Neural crest cell (in vitro differentiated cells): ENCODE data around the gene KIF24. TPM values are rescaled to one million over a fixed set of nuclear protein-coding genes. Genes with fewer than 3 reads are reported as not detected.

Source experiments
- DNase-seq: peaks from one replicate; pipeline ENCODE4 v3.0.0; 2021; ENCODE audit warnings: low read depth, mixed read lengths, low spot score
- H3K27ac Mint-ChIP-seq: one replicate; pipeline ENCODE4 v1.8.0; 2021; ENCODE audit warnings: mild to moderate bottlenecking, mixed read lengths; ENCODE audit not compliant: unreplicated experiment
- H3K27me3 Mint-ChIP-seq: 2 replicates; pipeline ENCODE4 v1.8.0; 2021; ENCODE audit warnings: low read depth, mild to moderate bottlenecking, mixed read lengths
- H3K36me3 Mint-ChIP-seq: 2 replicates; pipeline ENCODE4 v1.8.0; 2021; ENCODE audit warnings: low read depth, mild to moderate bottlenecking, mixed read lengths
- H3K4me1 Mint-ChIP-seq: 2 replicates; pipeline ENCODE4 v1.8.0; 2021; ENCODE audit warnings: mixed read lengths
- H3K4me3 Mint-ChIP-seq: one replicate; pipeline ENCODE4 v1.8.0; 2021; ENCODE audit warnings: mild to moderate bottlenecking, mixed read lengths
- H3K9me3 Mint-ChIP-seq: 2 replicates; pipeline ENCODE4 v1.8.0; 2021; ENCODE audit warnings: mixed read lengths
- CTCF ChIP-seq: fragments of 200-600 bp; sonication (generic); conservative IDR thresholded peaks from 2 replicates; pipeline ENCODE4 v1.5.0; 2021; ENCODE audit warnings: antibody characterized with exemption, mild to moderate bottlenecking
- total RNA-seq: library from RNA; stranded (reverse); gene quantifications from 2 replicates; pipeline ENCODE4 v1.2.1, GENCODE V29; 2021

The KIF24 gene
- total RNA-seq, 1 donor from 2014 or later: 12.3 TPM

DNA sequence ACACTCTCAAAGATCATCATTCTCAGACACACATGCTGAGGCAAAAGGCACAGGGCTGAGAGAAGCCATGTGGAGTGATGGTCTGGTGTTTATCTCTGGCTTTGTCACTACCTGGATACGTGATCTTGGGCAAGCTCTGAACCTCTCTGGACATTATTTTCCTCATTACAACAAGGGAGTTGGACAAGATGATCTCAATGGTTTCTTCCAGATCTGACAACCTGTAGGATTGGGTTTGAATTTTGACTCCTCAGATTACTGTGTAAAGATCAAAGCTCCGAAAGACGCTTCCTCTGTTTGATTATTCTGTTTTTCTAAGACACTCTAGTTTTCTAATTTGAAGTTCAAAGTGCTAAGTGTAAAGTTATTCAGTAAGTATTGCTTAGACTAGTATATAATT lies 20.3 kb upstream of the KIF24 start:
- H3K4me1 Mint-ChIP-seq: no peaks in the 10 kb centered on the region
- H3K9me3 Mint-ChIP-seq: no peaks in the 10 kb centered on the region
- H3K27me3 Mint-ChIP-seq: no peaks in the 10 kb centered on the region
- H3K36me3 Mint-ChIP-seq: peaks cover 3% of the 10 kb centered on the region
- no peak overlapping the region for H3K27ac Mint-ChIP-seq
- TF ChIP-seq CTCF: no peak
- no peak for DNase-seq
- no peak overlapping the region for H3K4me3 Mint-ChIP-seq

GRCh38 chr9:34347800-34348158 lies 18.7 kb upstream of the KIF24 start:
- Mint-ChIP-seq H3K4me1 (no peaks in the 10 kb centered on the region), H3K9me3 (no peaks in the 10 kb centered on the region), H3K36me3 (peaks cover 3% of the 10 kb centered on the region), H3K27ac (no peak overlapping the region), H3K27me3 (no peaks in the 10 kb centered on the region), H3K4me3 (no peak overlapping the region)
- TF ChIP-seq CTCF: no peak
- DNase-seq: no peak

DNA sequence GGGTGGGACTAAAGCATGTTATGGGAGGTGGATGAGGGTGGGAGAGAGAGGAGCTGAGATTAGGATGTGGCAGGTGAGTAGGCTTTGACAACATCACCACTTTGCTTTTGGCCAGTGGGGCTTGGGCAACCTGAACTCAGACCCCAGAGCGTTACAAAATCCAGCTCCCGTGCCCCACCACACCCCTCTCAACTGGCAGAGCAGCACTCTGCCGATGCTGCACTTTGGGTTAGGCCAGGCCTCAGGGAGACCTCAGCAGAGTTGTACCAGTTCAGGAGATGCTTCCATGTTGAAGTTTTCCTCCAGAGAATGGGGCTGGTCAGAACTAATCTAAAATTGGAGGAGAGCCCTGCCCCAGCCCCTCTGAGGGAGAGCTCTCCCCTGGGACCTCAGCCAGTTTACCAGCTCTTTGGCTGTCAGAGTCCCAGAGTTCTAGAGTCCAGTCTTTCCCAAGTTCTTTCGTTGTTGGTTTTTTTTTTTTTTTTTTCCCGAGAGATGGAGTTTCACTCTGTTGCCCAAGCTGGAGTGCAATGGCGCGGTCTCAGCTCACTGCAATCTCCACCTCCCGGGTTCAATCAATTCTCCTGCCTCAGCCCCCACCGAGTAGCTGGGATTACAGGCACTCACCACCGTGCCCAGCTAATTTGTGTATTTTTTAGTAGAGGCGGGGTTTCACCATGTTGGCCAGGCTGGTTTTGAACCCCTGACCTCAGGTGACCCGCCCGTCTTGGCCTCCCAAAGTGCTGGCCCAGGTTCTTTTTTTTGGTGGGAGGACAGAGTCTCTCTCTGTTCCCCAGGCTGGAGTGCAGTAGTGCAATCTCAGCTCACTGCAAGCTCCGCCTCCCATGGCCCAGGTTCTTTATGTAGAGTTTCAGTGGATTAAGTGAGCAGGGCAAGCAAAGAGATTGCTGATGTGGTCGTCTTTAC lies 18.1 kb upstream of the KIF24 start:
- no peaks in the 10 kb centered on the region for H3K4me1 Mint-ChIP-seq
- no peak for TF ChIP-seq CTCF
- H3K4me3 Mint-ChIP-seq: no peak overlapping the region
- no peak for DNase-seq
- H3K36me3 Mint-ChIP-seq: peaks cover 3% of the 10 kb centered on the region
- no peaks in the 10 kb centered on the region for H3K27me3 Mint-ChIP-seq
- H3K27ac Mint-ChIP-seq: no peak overlapping the region
- H3K9me3 Mint-ChIP-seq: no peaks in the 10 kb centered on the region

- Mint-ChIP-seq H3K4me3 (no peak overlapping the region), H3K4me1 (no peaks in the 10 kb centered on the region), H3K36me3 (no peaks in the 10 kb centered on the region), H3K27me3 (no peaks in the 10 kb centered on the region), H3K9me3 (no peaks in the 10 kb centered on the region), H3K27ac (peak overlapping the region; percentile 19)
- no peak for DNase-seq
- no peak for TF ChIP-seq CTCF
Measured at GRCh38 chr9:34343605-34344004, 14.5 kb upstream of the KIF24 start.

DNA sequence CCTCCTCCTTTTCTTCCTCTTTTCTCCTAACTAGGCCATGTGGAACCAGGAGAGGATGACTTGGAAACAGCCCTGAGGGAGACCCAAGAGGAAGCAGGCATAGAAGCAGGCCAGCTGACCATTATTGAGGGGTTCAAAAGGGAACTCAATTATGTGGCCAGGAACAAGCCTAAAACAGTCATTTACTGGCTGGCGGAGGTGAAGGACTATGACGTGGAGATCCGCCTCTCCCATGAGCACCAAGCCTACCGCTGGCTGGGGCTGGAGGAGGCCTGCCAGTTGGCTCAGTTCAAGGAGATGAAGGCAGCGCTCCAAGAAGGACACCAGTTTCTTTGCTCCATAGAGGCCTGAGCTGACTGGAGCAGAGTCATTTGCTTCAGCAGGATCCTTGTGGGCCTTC lies 14.0 kb upstream of the KIF24 start:
- TF ChIP-seq CTCF: no peak
- no peaks in the 10 kb centered on the region for H3K9me3 Mint-ChIP-seq
- no peak overlapping the region for H3K4me3 Mint-ChIP-seq
- no peaks in the 10 kb centered on the region for H3K4me1 Mint-ChIP-seq
- no peaks in the 10 kb centered on the region for H3K27me3 Mint-ChIP-seq
- no peak overlapping the region for H3K27ac Mint-ChIP-seq
- no peak for DNase-seq
- H3K36me3 Mint-ChIP-seq: no peaks in the 10 kb centered on the region
